ENCODE measurements around the gene TMEM150C. TPM values are rescaled to one million over a fixed set of nuclear protein-coding genes. Genes with fewer than 3 reads are reported as not detected.

Gene TMEM150C
- total RNA-seq, 1 experiment from 2014 or later = 2.7 TPM

DNA sequence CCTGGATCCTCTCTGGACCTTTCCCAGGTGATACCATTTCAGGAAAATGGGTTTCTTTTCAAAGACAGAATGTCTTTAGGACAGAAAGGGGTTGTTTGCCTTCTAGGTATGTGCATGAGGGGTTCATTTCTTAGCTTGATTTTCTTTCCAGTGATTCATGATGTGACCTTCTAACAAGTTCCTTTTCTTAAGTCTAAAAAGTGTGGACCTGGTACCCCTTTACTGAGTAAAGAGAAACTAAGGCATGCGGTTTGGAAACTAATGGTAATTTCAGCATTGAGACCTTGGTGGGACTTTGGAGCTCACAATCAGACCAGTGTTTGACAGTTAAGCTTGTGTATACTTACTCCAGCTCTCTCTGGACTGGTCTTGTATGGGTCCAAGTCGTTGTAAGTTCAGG, 122.7 kb downstream of the TMEM150C start:
- Histone ChIP-seq H4K91ac (ENCODE audit: insufficient read length, low read depth, low read length) (no peak overlapping the region), H2AK5ac (ENCODE audit: insufficient read length, low read length) (no peak overlapping the region), H3K18ac (ENCODE audit: insufficient read length, low read depth, low read length) (no peak overlapping the region), H2BK120ac (ENCODE audit: low read depth, low read length, poor library complexity, severe bottlenecking) (no peak overlapping the region), H3K14ac (ENCODE audit: insufficient read depth, low read length) (no peak overlapping the region), H3K4ac (ENCODE audit: low read depth, low read length) (no peak overlapping the region), H3K56ac (ENCODE audit: insufficient read length, low read depth, low read length) (no peak overlapping the region), H3K27me3 (ENCODE audit: insufficient read depth, low read length) (no peaks in the 10 kb centered on the region), H4K8ac (replicated peaks; ENCODE audit: insufficient read length, low read depth, low read length) (no peak overlapping the region), H2BK15ac (ENCODE audit: low read depth, low read length) (no peak overlapping the region), H2BK5ac (ENCODE audit: insufficient read length, low read length) (no peak overlapping the region), H3T11ph (ENCODE audit: low read length) (no peak overlapping the region), H2BK12ac (ENCODE audit: insufficient read length, low read depth, low read length) (no peak overlapping the region), H4K5ac (ENCODE audit: insufficient read length, low read depth, low read length) (no peak overlapping the region), H3K4me1 (ENCODE audit: insufficient read depth, low read length) (no peaks in the 10 kb centered on the region; the same call in 1 of the 2 replicates), H3K4me2 (ENCODE audit: insufficient read depth, insufficient read length, low read length) (no peak overlapping the region), H3K79me2 (ENCODE audit: insufficient read depth, low read length) (peaks cover 70% of the 10 kb centered on the region; the same call in 1 of the 2 replicates), H2AFZ (ENCODE audit: low read length) (no peak overlapping the region), H3K27ac (ENCODE audit: insufficient read length, low read depth, low read length) (no peak overlapping the region), H3K79me1 (ENCODE audit: insufficient read depth, low read depth, low read length, poor library complexity, severe bottlenecking) (peaks cover 6% of the 10 kb centered on the region), H4K20me1 (ENCODE audit: control insufficient read depth, insufficient read depth, insufficient read length) (no peaks in the 10 kb centered on the region), H3K23me2 (ENCODE audit: insufficient read length, low read depth, low read length, poor library complexity, severe bottlenecking) (no peaks in the 10 kb centered on the region), H3K9me3 (ENCODE audit: control insufficient read depth, low read depth, low read length) (no peaks in the 10 kb centered on the region), H3K9ac (ENCODE audit: extremely low read depth, insufficient read length, low read length) (no peak overlapping the region), H3K23ac (ENCODE audit: insufficient read length, low read depth, low read length) (no peak overlapping the region), H2BK20ac (ENCODE audit: low read depth, low read length, poor library complexity, severe bottlenecking) (no peak overlapping the region)
- Mint-ChIP-seq H3K4me3 (no peak overlapping the region), H3K27ac (no peak overlapping the region), H3K36me3 (ENCODE audit: insufficient read depth in 1 of 3, low read depth in 3 of 3) (peaks cover 37 to 50% (median 44%) of the 10 kb centered on the region in 3 experiments), H3K27me3 (ENCODE audit: low read depth) (no peaks in the 10 kb centered on the region), H3K4me1 (peaks cover 32 to 33% of the 10 kb centered on the region in 2 experiments), H3K9me3 (no peaks in the 10 kb centered on the region)
- no CpG with 5 or more reads among the region's 2 CpGs for WGBS (ENCODE audit: extremely low coverage, insufficient read length, low lambda C conversion rate)
- DNase-seq = no peak
- TF ChIP-seq, protein P1, sequence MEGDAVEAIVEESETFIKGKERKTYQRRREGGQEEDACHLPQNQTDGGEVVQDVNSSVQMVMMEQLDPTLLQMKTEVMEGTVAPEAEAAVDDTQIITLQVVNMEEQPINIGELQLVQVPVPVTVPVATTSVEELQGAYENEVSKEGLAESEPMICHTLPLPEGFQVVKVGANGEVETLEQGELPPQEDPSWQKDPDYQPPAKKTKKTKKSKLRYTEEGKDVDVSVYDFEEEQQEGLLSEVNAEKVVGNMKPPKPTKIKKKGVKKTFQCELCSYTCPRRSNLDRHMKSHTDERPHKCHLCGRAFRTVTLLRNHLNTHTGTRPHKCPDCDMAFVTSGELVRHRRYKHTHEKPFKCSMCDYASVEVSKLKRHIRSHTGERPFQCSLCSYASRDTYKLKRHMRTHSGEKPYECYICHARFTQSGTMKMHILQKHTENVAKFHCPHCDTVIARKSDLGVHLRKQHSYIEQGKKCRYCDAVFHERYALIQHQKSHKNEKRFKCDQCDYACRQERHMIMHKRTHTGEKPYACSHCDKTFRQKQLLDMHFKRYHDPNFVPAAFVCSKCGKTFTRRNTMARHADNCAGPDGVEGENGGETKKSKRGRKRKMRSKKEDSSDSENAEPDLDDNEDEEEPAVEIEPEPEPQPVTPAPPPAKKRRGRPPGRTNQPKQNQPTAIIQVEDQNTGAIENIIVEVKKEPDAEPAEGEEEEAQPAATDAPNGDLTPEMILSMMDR (conservative IDR thresholded peaks at IDR 0.05) = no peak
